Eye (tissue), 1 donor: Measurements from ENCODE around the gene GHR.
"Not testable (repeated sequence)": the region's sequence is repeated elsewhere in the genome, so short reads cannot be mapped to it uniquely, and the experiment has no call there.

ENCODE experiments used
- DNase-seq: peaks from one replicate; pipeline ENCODE4 v3.0.0-alpha.2; 2015

Gene GHR

GRCh38 chr5:42654645-42655044 lies 231.4 kb downstream of the GHR start:
- no peak for DNase-seq

- DNase-seq: peak; percentile 16
These were observed 232.9 kb downstream of the GHR start for GRCh38 chr5:42655982-42656650.

- DNase-seq: peak; percentile 11
These were observed 233.4 kb downstream of the GHR start for GRCh38 chr5:42656651-42657015.

- not testable (repeated sequence) for DNase-seq
These were observed 236.6 kb downstream of the GHR start for GRCh38 chr5:42659869-42660268.

GRCh38 chr5:42665857-42666256 lies 242.6 kb downstream of the GHR start:
- DNase-seq: no peak

- peak; percentile 41 for DNase-seq
These were observed 243.6 kb downstream of the GHR start for GRCh38 chr5:42666869-42667268.

- DNase-seq: no peak
These were observed 245.0 kb downstream of the GHR start for GRCh38 chr5:42668254-42668653.

GRCh38 chr5:42672925-42673324 lies 249.7 kb downstream of the GHR start:
- DNase-seq: no peak

GRCh38 chr5:42675602-42676001 lies 252.4 kb downstream of the GHR start:
- no peak for DNase-seq

GRCh38 chr5:42676362-42676761 lies 253.1 kb downstream of the GHR start:
- DNase-seq: no peak

GRCh38 chr5:42677156-42677842 lies 254.1 kb downstream of the GHR start:
- no peak for DNase-seq

- DNase-seq: no peak
These were observed 256.8 kb downstream of the GHR start for GRCh38 chr5:42680046-42680445.

- DNase-seq: not testable (repeated sequence)
These were observed 261.8 kb downstream of the GHR start for GRCh38 chr5:42685078-42685477.

- no peak for DNase-seq
These were observed 266.2 kb downstream of the GHR start for GRCh38 chr5:42689391-42689790.

GRCh38 chr5:42691413-42691937 lies 268.2 kb downstream of the GHR start:
- DNase-seq: no peak

GRCh38 chr5:42701351-42702059 lies 278.3 kb downstream of the GHR start:
- DNase-seq: no peak

- no peak for DNase-seq
These were observed 280.0 kb downstream of the GHR start for GRCh38 chr5:42703238-42703637.

- DNase-seq: no peak
These were observed 292.5 kb downstream of the GHR start for GRCh38 chr5:42715785-42716184.

GRCh38 chr5:42718591-42718990 lies 295.4 kb downstream of the GHR start:
- DNase-seq: no peak

- no peak for DNase-seq
These were observed 295.8 kb downstream of the GHR start for GRCh38 chr5:42719034-42719433.

GRCh38 chr5:42720251-42720650 lies 297.0 kb downstream of the GHR start:
- no peak for DNase-seq

GRCh38 chr5:42721484-42721883 lies 298.2 kb downstream of the GHR start:
- DNase-seq: no peak

- DNase-seq: not testable (repeated sequence)
These were observed 311.4 kb downstream of the GHR start for GRCh38 chr5:42734531-42735058.

GRCh38 chr5:42740920-42741319 lies 317.7 kb downstream of the GHR start:
- no peak for DNase-seq
